ENCODE measurements around the gene DNAJC5G.

Gene DNAJC5G, protein sequence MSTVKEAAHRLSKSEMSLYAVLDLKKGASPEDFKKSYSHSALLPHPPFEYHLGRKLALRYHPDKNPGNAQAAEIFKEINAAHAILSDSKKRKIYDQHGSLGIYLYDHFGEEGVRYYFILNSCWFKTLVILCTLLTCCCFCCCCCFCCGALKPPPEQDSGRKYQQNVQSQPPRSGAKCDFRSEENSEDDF

DNA sequence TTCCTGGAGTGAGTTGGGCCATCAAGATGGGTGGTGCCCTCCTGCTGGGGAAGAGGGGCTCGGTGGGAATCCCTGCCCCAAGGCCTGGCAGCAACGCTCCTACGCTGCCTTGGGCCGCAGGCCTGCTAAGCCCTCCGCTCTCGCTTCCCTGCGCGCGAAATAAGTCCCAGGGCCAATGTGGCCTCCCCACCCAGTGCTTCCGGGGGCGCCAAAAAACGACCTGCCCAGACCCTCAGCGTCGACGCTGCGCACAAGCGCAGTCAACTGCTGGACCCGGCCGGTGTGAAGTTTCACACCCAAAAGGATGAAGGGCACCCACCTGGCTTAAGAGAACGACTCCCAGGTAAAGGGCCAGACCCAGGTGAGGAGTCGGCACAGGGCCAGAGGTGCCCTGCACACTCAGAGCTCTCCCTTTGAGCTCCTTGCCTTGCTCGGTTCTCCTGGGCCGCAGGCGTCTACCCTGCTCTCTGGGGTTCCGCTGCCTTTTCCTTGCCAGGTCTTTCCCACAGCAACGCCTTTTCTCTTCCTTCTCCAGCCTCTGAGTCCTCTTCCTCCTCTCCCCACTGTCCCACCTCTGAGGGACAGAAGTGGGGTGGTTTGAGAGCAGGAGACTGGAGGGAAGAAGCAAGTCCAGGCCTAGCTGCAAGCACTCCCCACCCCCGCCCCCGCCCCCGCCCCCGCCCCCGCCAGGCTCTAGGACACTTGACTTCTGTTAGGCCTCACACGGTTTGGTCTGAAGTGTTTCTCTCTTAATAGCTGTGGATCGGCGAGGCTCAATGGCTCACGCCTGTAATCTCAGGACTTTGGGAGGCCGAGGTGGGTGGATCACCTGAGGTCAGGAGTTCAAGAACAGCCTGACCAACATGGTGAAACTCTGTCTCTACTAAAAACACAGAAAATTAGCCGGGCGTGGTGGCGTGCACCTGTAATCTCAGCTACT is at the start of gene DNAJC5G:
DNAJC5G (plus strand) TSS at position 223 of the 940 bp plus-strand sequence. CDS start 1,296 bp downstream, outside the sequence.
- DNase-seq (ENCODE audit: low read depth) = no peak

DNA sequence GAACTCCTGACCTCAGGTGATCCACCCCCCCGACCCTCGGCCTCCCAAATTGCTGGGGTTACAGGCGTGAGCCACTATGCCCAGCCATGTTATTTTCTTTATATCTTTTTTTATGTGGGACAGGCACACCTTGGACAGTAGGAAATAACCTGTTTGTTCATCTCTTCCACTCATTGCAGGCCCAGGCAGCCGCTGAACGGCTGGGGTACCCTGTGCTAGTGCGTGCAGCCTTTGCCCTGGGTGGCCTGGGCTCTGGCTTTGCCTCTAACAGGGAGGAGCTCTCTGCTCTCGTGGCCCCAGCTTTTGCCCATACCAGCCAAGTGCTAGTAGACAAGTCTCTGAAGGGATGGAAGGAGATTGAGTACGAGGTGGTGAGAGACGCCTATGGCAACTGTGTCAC is 49.7 kb upstream of the DNAJC5G start:
- no peak for DNase-seq (ENCODE audit: low read depth)

DNA sequence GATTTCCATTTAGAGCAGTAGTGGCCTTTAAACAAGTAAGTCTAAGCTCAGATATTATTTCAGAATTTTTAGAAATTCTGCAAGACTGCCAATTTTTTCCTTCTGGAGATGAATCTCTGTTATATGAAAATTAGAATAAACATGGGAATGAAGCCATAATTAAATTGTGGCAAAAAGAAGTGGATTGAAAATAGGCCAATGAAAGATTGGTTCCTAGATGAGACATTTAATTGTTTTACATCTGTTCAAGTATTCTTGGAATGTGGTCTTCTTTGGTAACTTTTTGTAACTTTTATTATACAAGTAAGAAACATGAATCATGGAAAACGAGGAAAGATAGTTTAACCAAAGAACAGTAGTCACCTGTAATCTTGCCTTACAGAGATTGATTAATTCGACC is 47.7 kb upstream of the DNAJC5G start:
- no peak for DNase-seq (ENCODE audit: low read depth)

DNA sequence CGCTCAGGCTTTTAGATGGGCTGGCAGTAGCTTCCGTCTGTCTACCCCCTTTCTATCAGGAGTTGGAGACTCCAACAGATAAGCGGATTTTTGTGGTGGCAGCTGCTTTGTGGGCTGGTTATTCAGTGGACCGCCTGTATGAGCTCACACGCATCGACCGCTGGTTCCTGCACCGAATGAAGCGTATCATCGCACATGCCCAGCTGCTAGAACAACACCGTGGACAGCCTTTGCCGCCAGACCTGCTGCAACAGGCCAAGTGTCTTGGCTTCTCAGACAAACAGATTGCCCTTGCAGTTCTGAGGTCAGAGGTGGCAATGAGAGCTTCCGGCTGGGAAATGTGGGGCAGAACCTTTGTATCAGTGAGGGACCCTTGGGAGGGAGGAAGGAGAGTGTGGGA is 43.3 kb upstream of the DNAJC5G start:
- no peak for DNase-seq (ENCODE audit: low read depth)

DNA sequence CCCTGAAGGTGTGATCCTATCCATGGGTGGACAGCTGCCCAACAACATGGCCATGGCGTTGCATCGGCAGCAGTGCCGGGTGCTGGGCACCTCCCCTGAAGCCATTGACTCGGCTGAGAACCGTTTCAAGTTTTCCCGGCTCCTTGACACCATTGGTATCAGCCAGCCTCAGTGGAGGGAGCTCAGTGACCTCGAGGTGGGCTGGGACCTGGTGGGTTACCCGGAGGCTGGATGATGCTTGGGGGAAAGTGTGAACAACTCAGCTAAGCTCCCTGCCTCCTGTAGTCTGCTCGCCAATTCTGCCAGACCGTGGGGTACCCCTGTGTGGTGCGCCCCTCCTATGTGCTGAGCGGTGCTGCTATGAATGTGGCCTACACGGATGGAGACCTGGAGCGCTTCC is 41.9 kb upstream of the DNAJC5G start:
- no peak for DNase-seq (ENCODE audit: low read depth)

DNA sequence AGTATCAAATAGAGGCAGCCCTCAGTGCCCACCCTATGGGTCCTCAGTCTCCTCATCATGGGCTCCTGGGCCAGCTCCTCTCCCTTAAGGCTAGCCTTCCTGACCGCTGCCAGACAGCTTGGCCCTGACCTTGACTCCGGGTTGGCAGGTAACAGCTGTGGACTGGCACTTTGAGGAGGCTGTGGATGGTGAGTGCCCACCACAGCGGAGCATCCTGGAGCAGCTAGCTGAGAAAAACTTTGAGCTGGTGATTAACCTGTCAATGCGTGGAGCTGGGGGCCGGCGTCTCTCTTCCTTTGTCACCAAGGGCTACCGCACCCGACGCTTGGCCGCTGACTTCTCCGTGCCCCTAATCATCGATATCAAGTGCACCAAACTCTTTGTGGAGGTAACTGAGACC is 39.1 kb upstream of the DNAJC5G start:
- DNase-seq (ENCODE audit: low read depth) = no peak

DNA sequence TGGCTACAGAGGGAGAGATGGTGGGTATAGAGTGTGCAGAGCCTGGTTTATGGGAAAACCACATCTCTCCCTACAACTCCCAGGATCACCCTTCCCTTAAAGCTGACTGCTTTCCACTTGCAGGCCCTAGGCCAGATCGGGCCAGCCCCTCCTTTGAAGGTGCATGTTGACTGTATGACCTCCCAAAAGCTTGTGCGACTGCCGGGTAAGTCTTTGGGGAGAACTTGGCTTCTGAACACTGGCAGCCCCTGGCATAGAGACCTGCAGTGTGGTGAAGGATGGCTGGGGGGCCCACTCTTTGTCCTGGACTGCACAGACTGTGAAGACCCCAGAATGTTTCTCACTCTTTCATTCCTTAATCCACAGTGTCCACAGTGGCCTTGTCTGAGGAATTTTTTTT is 38.6 kb upstream of the DNAJC5G start:
- no peak for DNase-seq (ENCODE audit: low read depth)

DNA sequence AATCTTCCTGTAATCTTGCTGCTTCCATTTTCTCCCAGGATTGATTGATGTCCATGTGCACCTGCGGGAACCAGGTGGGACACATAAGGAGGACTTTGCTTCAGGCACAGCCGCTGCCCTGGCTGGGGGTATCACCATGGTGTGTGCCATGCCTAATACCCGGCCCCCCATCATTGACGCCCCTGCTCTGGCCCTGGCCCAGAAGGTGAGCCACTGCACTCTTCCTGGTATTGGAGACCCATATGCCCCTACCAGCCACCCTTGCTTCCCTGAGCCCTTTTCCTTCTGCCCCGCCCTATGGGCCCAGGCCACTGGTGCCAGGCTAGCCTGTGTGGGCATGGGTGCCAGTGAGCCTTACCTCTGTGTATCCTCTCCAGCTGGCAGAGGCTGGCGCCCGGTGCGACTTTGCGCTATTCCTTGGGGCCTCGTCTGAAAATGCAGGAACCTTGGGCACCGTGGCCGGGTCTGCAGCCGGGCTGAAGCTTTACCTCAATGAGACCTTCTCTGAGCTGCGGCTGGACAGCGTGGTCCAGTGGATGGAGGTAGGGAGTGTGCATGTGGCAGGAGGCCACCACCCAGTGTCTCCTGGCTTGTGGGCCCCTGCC is 37.8 kb upstream of the DNAJC5G start:
- DNase-seq (ENCODE audit: low read depth) = no peak

DNA sequence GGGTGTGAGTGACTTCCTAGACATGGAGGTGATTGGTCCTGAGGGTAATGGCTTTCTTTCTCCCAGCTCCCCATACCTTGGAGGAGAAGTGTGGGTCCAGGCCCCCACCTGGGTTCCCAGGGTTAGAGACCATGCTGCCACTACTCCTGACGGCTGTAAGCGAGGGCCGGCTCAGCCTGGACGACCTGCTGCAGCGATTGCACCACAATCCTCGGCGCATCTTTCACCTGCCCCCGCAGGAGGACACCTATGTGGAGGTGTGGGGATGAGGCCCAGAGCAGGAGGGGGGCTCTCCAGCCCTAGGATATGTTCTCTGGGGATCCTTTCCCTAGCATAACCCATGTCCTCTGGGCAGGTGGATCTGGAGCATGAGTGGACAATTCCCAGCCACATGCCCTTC is 36.3 kb upstream of the DNAJC5G start:
- DNase-seq (ENCODE audit: low read depth) = no peak

DNA sequence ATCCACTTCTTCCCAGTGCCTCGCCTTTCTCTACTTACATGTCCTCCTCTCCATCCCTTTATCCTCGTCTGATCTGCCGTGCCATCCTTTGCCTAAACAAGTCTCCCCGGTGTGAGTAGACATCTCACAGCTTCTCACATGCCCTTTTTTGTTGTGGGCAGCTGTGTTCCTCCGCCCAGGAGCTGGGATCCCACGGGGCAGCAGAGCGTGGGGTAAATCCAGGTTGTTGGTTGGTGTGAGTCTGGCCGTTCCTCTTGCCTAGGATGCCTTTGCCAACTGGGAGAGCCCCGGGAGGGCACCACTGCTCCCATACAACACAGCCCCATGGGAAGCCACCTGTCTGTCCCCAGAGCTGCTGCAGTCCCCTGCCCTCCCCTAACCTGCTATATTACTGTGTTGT is 34.8 kb upstream of the DNAJC5G start:
- no peak for DNase-seq (ENCODE audit: low read depth)

DNA sequence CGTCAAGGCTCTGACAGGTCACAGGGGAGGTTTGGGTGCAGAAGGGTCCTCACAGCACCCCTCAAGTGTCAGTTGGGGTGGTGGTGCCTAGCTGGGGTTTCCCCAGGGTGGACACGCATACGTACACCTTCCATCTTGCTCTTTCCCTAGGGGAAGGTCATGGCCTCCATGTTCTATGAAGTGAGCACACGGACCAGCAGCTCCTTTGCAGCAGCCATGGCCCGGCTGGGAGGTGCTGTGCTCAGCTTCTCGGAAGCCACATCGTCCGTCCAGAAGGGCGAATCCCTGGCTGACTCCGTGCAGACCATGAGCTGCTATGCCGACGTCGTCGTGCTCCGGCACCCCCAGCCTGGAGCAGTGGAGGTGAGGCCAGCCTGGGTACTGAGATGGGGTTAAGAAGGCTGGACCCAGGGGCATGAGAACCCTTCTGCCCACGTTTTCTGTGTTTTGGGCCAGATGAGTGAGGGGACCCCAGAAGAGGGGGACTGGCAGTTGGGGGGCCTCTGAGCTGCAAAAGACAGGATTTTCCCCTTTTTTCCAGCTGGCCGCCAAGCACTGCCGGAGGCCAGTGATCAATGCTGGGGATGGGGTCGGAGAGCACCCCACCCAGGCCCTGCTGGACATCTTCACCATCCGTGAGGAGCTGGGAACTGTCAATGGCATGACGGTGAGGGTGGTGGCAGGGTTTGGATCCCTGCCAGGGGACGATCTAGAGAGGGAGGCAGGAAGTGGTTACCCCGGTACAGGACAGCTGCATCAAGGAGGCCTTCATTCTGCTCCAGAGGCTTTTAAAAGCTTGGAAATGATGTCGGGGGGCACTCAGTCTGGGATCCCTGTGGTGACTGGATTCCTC is 33.2 kb upstream of the DNAJC5G start:
- no peak for DNase-seq (ENCODE audit: low read depth)

DNA sequence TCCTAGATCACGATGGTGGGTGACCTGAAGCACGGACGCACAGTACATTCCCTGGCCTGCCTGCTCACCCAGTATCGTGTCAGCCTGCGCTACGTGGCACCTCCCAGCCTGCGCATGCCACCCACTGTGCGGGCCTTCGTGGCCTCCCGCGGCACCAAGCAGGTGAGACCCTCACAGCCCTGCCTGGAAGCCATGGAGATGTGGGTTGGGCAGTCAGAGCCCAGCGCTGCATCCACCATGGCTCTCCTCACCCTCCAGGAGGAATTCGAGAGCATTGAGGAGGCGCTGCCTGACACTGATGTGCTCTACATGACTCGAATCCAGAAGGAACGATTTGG is 32.6 kb upstream of the DNAJC5G start:
- DNase-seq (ENCODE audit: low read depth) = no peak

DNA sequence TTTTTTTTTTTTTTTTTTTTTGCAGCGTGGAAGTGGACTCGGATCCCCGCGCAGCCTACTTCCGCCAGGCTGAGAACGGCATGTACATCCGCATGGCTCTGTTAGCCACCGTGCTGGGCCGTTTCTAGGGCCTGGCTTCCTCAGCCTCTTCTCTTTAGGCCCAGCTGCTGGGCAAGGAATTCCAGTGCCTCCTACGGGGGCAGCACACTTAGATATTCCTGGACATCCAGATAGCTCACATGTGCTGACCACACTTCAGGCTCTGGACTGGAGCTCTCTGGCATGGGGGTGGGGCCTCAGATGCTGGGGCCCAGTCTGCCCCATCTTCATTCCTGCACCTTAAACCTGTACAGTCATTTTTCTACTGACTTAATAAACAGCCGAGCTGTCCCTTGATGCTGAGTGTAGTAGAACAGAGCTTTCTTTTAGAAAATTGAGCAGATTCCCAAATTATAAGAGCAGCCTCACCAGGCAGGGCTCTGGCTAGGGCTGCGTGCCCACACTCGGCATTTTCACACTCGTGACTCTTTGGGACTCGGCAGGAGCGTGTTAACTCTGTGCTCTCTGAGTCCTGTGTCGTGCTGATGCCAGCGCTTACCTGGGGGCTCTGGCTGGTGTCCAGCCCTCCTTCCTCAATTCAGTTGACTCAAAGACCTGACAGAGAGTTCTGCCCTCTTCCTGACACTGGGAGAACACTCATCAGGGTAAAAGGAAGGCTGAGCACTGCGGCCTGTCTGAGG is 31.7 kb upstream of the DNAJC5G start:
- no peak for DNase-seq (ENCODE audit: low read depth)

DNA sequence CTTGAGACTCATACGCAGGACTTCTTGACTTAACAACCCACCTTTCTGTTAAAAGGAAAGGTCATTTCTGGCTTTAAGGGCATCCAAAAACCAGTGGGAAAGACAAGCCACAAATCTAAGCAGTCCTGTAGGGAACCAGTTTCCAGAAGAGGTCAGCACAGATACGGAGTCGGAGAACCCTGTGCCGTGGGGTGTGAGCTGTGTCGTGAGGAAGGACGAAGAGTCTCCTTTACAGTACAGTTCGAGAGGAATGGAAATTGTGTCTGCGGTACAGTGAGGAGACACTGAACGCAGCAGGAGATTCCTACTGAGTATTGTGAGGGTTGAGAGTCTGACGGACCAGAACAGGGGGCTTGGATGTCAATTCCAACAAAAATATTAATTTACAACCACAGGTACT is 30.1 kb upstream of the DNAJC5G start:
- no peak for DNase-seq (ENCODE audit: low read depth)

DNA sequence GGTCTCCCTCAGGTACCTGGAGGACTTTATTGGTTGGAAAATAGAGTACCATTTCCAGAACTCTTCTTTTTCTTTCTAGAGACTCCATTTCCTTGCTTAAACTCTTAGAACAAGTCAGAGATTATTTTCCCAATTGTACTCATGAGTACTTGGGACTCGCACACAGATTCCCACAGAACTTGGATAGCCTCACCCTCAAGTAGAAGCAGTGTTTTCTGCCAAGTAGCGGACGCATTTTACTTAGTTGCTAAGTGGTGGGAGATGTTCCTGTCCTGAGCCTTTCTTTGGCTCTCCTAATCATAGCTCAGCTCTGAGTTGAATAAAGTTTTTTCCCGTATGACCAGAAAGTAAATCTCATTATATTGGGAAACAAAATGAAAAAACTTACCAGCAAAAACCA is 29.6 kb upstream of the DNAJC5G start:
- DNase-seq (ENCODE audit: low read depth) = no peak

DNA sequence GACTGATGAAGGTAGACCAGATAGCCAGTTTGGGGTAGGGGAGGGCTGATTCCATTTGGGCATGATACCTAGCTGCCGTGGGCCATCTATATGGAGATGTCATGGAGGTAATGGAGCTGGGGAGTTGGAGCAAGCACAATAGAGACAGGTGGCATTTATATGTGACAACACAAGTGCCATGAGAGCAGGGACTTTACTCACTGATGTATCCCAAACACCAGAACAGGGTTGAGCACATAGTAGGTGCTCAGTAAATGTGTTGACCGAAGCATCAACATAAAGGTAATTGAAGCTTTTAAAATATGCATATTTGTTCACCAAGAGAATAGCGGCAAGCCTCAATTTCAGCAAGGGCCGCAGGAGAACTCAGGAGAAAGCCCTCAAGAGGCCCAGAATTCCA is 27.3 kb upstream of the DNAJC5G start:
- DNase-seq (ENCODE audit: low read depth) = no peak

DNA sequence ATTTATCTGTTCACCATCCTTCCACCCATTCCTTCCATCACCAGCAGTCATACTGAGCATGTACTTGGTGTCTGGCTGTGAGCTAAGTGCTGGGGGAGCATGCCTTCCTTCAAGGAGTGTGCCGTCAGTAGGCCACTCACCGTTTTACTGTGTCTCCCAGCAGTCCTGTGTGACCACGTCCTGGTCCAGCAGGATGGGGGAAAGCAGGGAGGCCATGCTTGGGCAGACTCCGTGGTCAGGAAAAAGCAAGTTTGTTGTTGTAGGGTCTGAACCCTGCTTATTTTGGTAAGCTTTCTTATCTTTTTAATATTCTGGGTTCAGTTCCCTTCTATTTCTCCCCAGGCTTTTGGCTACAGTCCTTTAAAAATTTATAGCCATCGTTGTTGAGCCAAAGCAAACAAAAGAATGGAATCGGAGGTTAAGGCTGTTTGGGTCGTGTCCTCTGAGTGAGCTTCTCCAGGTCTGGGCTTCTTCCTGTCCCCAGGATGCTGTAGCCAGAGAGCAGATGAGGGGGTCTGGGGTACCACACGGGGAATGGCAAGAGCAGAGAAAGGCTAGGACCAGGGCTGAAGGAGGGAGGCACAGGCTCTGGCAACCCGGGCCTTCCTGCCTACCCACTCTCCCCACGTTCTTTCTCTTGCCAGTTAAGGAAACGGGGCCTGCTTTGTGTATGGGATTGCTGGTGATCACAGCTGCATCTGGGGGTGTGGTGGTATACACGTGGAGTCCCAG is 25.9 kb upstream of the DNAJC5G start:
- DNase-seq (ENCODE audit: low read depth) = no peak

DNA sequence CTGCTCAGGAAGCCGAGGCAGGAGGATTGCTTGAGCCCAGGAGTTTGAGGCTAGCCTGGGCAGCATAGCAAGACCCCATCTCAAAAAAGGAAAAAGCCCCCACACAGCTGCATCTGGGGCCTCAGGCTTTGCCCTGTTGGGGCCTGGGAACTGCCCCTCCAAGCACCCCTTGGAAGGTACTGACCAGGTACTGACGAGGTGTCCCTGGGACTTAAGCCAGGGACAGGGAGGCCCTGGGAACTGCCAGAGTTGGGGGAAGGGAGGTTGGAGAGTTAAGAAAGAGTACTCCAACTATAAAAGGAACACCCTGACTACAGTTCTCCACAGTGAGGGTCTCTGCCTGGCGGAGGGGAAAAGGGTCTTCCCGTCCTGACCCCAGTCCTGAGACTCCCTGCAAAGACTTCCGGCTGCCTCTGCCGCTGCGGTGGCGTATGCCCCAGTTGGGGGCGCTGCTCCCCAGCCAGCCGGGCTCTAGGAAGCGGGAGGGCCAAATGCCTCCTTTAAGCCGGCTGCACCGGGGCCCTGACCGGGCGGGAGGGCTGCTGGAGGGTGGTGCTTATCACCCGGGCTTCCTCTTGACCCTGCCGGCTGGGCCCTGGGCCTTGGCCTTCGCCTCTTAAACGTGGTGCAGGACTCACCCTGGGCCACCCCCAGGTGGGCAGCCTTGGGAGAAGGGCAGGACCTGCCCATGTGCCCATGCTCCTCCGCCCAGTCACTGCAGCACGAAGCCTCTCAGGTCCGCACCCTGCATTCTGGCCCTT is 25.2 kb upstream of the DNAJC5G start:
- DNase-seq (ENCODE audit: low read depth) = peak; percentile 3

DNA sequence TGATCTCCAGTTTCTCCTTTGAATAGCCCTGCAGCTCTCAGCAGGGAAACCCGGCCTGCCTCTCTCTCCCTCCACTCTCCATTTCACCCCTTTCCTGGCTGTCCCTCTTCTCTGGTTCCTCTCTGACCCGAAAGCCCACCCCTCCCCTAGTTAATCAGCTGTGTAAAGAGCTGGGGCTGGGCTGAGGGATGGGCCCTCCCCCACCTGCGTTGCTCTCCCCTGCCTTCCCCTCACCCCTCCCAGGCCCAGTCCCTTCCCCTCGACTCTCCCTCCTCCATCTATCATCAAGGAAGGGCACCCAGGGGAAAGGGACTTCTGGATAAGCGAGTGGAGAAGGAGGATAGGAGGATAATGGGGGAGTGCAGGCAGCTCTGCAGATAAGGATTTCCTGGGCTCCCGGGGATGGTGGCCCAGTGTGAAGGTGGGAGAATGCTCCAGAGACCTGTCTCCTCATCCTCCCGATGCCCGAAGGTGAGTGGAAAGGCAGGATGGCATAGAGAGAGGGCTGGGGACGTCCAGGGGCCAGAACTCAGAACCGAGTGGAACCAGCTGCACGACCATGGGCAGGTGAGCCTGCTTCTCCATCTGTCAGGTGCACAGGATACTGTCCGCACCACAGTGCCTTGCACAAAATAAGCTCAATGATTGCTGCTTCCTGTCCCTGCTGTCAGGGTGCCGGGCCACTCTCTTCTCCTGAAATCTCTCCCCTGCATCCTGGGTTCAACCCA is 24.4 kb upstream of the DNAJC5G start:
- no peak for DNase-seq (ENCODE audit: low read depth)

DNA sequence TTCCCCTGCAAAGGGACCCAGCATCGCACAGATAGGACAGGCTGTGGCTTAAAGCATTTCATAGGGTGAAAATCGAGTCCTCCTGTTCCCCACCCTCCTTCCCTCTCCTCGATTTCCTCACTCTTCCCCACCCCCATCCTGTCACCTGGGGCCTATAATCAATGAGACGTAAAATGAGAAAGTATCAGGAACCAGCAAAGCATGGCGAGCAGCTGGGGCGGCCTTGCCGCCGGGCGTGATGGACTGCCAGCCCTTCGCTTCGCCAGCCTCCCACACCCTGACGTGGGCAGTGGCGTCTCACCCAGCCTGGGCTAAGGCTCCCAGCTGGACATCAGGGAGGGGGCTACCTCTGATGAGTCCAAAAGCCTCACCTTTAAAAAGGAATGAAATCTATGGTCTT is 23.5 kb upstream of the DNAJC5G start:
- DNase-seq (ENCODE audit: low read depth) = no peak

Measured in fibroblast of the conjunctiva (primary cell).